Activated T-cell treated with anti-CD3 and anti-CD28 coated beads for 1 hour (primary cell): ENCODE measurements around the gene ADAM12.

Experiments
- DNase-seq: peaks from one replicate; pipeline ENCODE4 v3.0.0-alpha.2; 2020; ENCODE audit warnings: low read depth

Gene ADAM12

GRCh38 chr10:126315494-126316177 is 72.6 kb downstream of the ADAM12 start:
- no peak for DNase-seq

GRCh38 chr10:126314863-126315493 is 73.3 kb downstream of the ADAM12 start:
- DNase-seq, result no peak

GRCh38 chr10:126312167-126312566 is 76.1 kb downstream of the ADAM12 start:
- no peak for DNase-seq

GRCh38 chr10:126309228-126309883 is 78.9 kb downstream of the ADAM12 start:
- no peak for DNase-seq

- DNase-seq, result no peak
Measured at GRCh38 chr10:126302826-126303665, 85.2 kb downstream of the ADAM12 start.

- no peak for DNase-seq
Measured at GRCh38 chr10:126302476-126302756, 85.9 kb downstream of the ADAM12 start.

GRCh38 chr10:126301701-126302475 is 86.4 kb downstream of the ADAM12 start:
- no peak for DNase-seq

GRCh38 chr10:126294451-126294850 is 93.8 kb downstream of the ADAM12 start:
- DNase-seq, result no peak

GRCh38 chr10:126290232-126290631 is 98.0 kb downstream of the ADAM12 start:
- no peak for DNase-seq

GRCh38 chr10:126288547-126289493 is 99.5 kb downstream of the ADAM12 start:
- no peak for DNase-seq

GRCh38 chr10:126286256-126286780 is 102.0 kb downstream of the ADAM12 start:
- DNase-seq, result no peak

- no peak for DNase-seq
Measured at GRCh38 chr10:126283307-126283706, 105.0 kb downstream of the ADAM12 start.

GRCh38 chr10:126278851-126279250 is 109.4 kb downstream of the ADAM12 start:
- no peak for DNase-seq

- no peak for DNase-seq
Measured at GRCh38 chr10:126277181-126277580, 111.1 kb downstream of the ADAM12 start.

- no peak for DNase-seq
Measured at GRCh38 chr10:126272526-126272925, 115.8 kb downstream of the ADAM12 start.

- DNase-seq, result no peak
Measured at GRCh38 chr10:126270111-126270510, 118.2 kb downstream of the ADAM12 start.

GRCh38 chr10:126268013-126268920 is 120.0 kb downstream of the ADAM12 start:
- no peak for DNase-seq

GRCh38 chr10:126264102-126265018 is 123.9 kb downstream of the ADAM12 start:
- no peak for DNase-seq
